Stimulated activated CD4-positive, alpha-beta T cell treated with anti-CD3 and anti-CD28 coated beads, TNF-alpha, amount 100 ng/mL, for 48 hours (primary cell): ENCODE measurements around the gene CDK16.
"Not testable (repeated sequence)": the region's sequence is repeated elsewhere in the genome, so short reads cannot be mapped to it uniquely, and the experiment has no call there.

ENCODE experiments used
- DNase-seq, 3 donors: peaks; one replicate each; pipeline ENCODE4 v3.0.0-alpha.2; 2020; ENCODE audit warnings: low read depth in 3 of 3

Gene CDK16

GRCh38 chrX:47248576-47248975 is 30.1 kb downstream of the CDK16 start:
- no peak for DNase-seq

- no peak for DNase-seq
Measured at GRCh38 chrX:47250017-47250347, 31.5 kb downstream of the CDK16 start.

GRCh38 chrX:47257620-47258019 is 39.1 kb downstream of the CDK16 start:
- DNase-seq: not testable (repeated sequence)

- DNase-seq: peak in 1 of 3 donors; percentile 19
Measured at GRCh38 chrX:47264483-47265173, 46.1 kb downstream of the CDK16 start.

- no peak for DNase-seq
Measured at GRCh38 chrX:47266643-47267042, 48.2 kb downstream of the CDK16 start.

- no peak for DNase-seq
Measured at GRCh38 chrX:47272013-47272408, 53.5 kb downstream of the CDK16 start.

- no peak for DNase-seq
Measured at GRCh38 chrX:47273011-47273730, 54.7 kb downstream of the CDK16 start.

GRCh38 chrX:47278691-47279090 is 60.2 kb downstream of the CDK16 start:
- no peak for DNase-seq
